Thyroid gland (tissue), 4 donors: ENCODE results near the gene NAGS.

Experiments
- CTCF ChIP-seq, 6 experiments: fragments of 200-600 bp in 3 of 6; fragments of 450-650 bp in 3 of 6; sonication (generic) in 3 of 6; IDR thresholded peaks; one replicate each; pipeline ENCODE4 v1.5.1; 2016 to 2019; ENCODE audit warnings: antibody characterized with exemption in 6 of 6, mild to moderate bottlenecking in 2 of 6, inconsistent platforms in 1 of 6, moderate library complexity in 1 of 6
- POLR2A ChIP-seq, 2 donors: fragments of 450-650 bp; IDR thresholded peaks; one replicate each; pipeline ENCODE4 v1.6.1; 2017; ENCODE audit warnings: antibody characterized with exemption in 2 of 2, mild to moderate bottlenecking in 2 of 2, moderate library complexity in 1 of 2

- TF ChIP-seq POLR2A (IDR thresholded peaks at IDR 0.05) (no peak), CTCF (IDR thresholded peaks at IDR 0.05) (no peak)
These were observed 39.6 kb downstream of the NAGS start for GRCh38 chr17:44044071-44044470.
